H1 (cell line): ENCODE results near the gene PLPPR3. TPM values are rescaled to one million over a fixed set of nuclear protein-coding genes. Genes with fewer than 3 reads are reported as not detected.

Source experiments
- BCL11A ChIP-seq, 2 experiments: IDR thresholded peaks; one replicate each; pipeline ENCODE4 v1.6.1; 2011; ENCODE audit warnings: low read depth in 2 of 2, low read length in 2 of 2, mild to moderate bottlenecking in 2 of 2
- CREB1 ChIP-seq: IDR thresholded peaks from 2 replicates; pipeline ENCODE4 v1.6.1; 2012; ENCODE audit warnings: inconsistent platforms
- POU5F1 ChIP-seq: IDR thresholded peaks from 2 replicates; pipeline ENCODE4 v1.6.1; 2011; ENCODE audit warnings: low read depth, mild to moderate bottlenecking, low read length, moderate library complexity
- polyA plus RNA-seq, 7 experiments: library from polyadenylated mRNA; depleted of rRNA in 3 of 7; stranded (reverse) in 5 of 7; unstranded in 2 of 7; fragments of >200 nt in 5 of 7; fragments of 200-250 nt in 2 of 7; gene quantifications; 1 replicate in 5 of 7; 2 replicates in 1 of 7; 4 replicates in 1 of 7; pipeline versions ENCODE4 v1.2.1 to v1.2.3, GENCODE V29; 2011 to 2013; ENCODE audit warnings: missing spikeins in 2 of 7, mixed read lengths in 2 of 7
- total RNA-seq: library from RNA; stranded (reverse); fragmentation: NEBNext Ultra II Directional; extraction: Animal tissue kit (Norgen Biotek cat#: 25700); gene quantifications from 2 replicates; pipeline ENCODE4 v1.2.1, GENCODE V29; 2021
- TF ChIP-seq, protein P1 (sequence below): IDR thresholded peaks from 2 replicates; pipeline ENCODE4 v1.6.1; 2012; ENCODE audit warnings: inconsistent platforms

Gene PLPPR3
- total and polyA plus RNA-seq, 2 of the 8 experiments (the other 6 are each of a cell fraction or from before 2014, with no cell fraction given), result 71.7 to 76.4 TPM

DNA sequence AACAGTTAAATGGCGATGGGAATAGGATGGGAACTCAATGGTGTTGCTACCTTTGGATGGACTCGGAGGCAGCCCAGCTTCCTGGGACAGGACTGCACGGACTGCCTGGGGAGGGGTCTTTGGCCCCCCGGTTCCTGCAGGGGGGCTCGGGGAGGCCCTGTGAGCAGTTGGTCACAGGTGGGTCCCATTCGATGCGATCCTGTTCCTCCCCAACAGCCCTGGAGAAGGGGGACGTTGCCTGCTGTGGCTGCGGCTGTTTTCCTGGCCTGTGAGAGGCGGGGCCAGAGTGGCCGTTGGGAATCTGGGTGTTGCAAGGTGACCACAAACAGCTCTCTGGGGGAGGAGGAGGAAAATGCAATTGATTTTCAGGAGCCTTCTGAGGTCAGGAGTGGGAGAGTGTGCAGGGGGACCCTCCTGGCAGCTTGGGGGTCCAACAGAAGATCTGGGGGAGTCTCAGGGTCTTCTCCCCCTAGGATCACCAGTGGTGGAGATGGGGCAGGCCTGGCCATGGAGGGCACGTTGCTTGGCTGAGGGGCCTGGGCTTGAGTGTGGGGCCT, 1.9 kb upstream of the PLPPR3 start (continued):
- TF ChIP-seq, protein P1, sequence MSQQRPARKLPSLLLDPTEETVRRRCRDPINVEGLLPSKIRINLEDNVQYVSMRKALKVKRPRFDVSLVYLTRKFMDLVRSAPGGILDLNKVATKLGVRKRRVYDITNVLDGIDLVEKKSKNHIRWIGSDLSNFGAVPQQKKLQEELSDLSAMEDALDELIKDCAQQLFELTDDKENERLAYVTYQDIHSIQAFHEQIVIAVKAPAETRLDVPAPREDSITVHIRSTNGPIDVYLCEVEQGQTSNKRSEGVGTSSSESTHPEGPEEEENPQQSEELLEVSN, result no peak
- TF ChIP-seq BCL11A (IDR thresholded peaks at IDR 0.05; ENCODE audit: low read depth in 2 of 2, low read length in 2 of 2) (no peak), CREB1 (no peak), POU5F1 (no peak)
- TF ChIP-seq, all 59 proteins: peak for 0
